ENCODE data around the gene GADD45A. TPM values are rescaled to one million over a fixed set of nuclear protein-coding genes. Genes with fewer than 3 reads are reported as not detected.
A peak's percentile ranks its signal among the peaks of the same experiment; 100 is the strongest.

Gene GADD45A
- total RNA-seq, 1 donor from 2014 or later: 162 TPM

DNA sequence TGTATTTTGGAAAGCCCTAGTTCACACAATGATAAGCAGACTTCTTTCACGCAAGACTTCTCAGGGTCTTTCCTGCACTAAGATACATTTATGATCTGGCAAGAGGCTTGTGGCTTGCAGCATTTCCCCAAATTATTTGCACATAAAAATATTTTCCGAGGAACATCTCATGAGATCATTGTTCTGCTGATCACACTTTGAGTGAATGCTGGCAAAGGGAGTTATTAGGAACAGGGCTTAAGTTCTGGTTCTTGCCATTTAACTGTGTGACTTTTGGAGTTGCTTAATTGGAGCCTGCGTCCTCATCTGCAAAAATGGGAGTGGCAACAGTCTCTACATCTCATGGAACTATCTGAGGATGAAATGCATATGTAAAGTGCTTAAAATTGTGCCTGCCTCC is 50.2 kb downstream of the GADD45A start:
- H3K4me3 ChIP-seq (ENCODE audit: insufficient read depth, low read depth, low read length): no peak overlapping the region
- H3K36me3 Mint-ChIP-seq (ENCODE audit: low read depth, unreplicated experiment): peaks cover 4% of the 10 kb centered on the region
- no peaks in the 10 kb centered on the region for H3K27me3 ChIP-seq (ENCODE audit: insufficient read depth, low read length)
- no peak overlapping the region for H3K4me3 Mint-ChIP-seq (ENCODE audit: unreplicated experiment)
- H3K9me3 ChIP-seq (ENCODE audit: insufficient read depth, low read depth, low read length): no peaks in the 10 kb centered on the region
- peaks cover 70% of the 10 kb centered on the region for H3K4me1 Mint-ChIP-seq (ENCODE audit: low read depth, unreplicated experiment)
- H2AFZ ChIP-seq (ENCODE audit: low read depth, low read length): no peak overlapping the region
- peak overlapping the region; percentile 77 for H3K27ac ChIP-seq (ENCODE audit: low read depth, low read length)
- no peak overlapping the region for H3K4me2 ChIP-seq (ENCODE audit: low read length)
- TF ChIP-seq CTCF (IDR thresholded peaks at IDR 0.05; ENCODE audit: insufficient read depth, low read depth, low read length): no peak
- TF ChIP-seq EZH2 (IDR thresholded peaks at IDR 0.05; ENCODE audit: insufficient read depth, low read length): no peak
- peaks cover 10% of the 10 kb centered on the region for H3K36me3 ChIP-seq (ENCODE audit: insufficient read depth, low read length)
- H3K79me2 ChIP-seq (ENCODE audit: insufficient read depth, low read length): peaks cover 66% of the 10 kb centered on the region
- H3K9me3 Mint-ChIP-seq (ENCODE audit: unreplicated experiment): no peaks in the 10 kb centered on the region
- DNase-seq (ENCODE audit: low read depth): no peak
- peak overlapping the region; percentile 92 for H3K27ac Mint-ChIP-seq (ENCODE audit: unreplicated experiment)
- H4K20me1 ChIP-seq (ENCODE audit: insufficient read depth, low read length): peaks cover 28% of the 10 kb centered on the region
- peaks cover 31% of the 10 kb centered on the region for H3K4me1 ChIP-seq (ENCODE audit: insufficient read depth, low read length)
- FAIRE-seq: no peak
- H3K9ac ChIP-seq (ENCODE audit: low read length): no peak overlapping the region
- no peaks in the 10 kb centered on the region for H3K27me3 Mint-ChIP-seq (ENCODE audit: low read depth, unreplicated experiment)

- H3K4me1 Mint-ChIP-seq (ENCODE audit: low read depth, unreplicated experiment): peaks cover 63% of the 10 kb centered on the region
- no peaks in the 10 kb centered on the region for H3K27me3 Mint-ChIP-seq (ENCODE audit: low read depth, unreplicated experiment)
- no peaks in the 10 kb centered on the region for H3K9me3 Mint-ChIP-seq (ENCODE audit: unreplicated experiment)
- peaks cover 4% of the 10 kb centered on the region for H3K36me3 Mint-ChIP-seq (ENCODE audit: low read depth, unreplicated experiment)
- peak overlapping the region; percentile 39 for H3K4me3 ChIP-seq (ENCODE audit: insufficient read depth, low read depth, low read length)
- peaks cover 72% of the 10 kb centered on the region for H3K79me2 ChIP-seq (ENCODE audit: insufficient read depth, low read length)
- FAIRE-seq (peak; percentile 91), DNase-seq (ENCODE audit: low read depth) (peak; percentile 96)
- H3K27me3 ChIP-seq (ENCODE audit: insufficient read depth, low read length): no peaks in the 10 kb centered on the region
- H3K4me1 ChIP-seq (ENCODE audit: insufficient read depth, low read length): peaks cover 31% of the 10 kb centered on the region
- peak overlapping the region; percentile 69 for H3K9ac ChIP-seq (ENCODE audit: low read length)
- peaks cover 10% of the 10 kb centered on the region for H3K36me3 ChIP-seq (ENCODE audit: insufficient read depth, low read length)
- no peaks in the 10 kb centered on the region for H3K9me3 ChIP-seq (ENCODE audit: insufficient read depth, low read depth, low read length)
- peak overlapping the region; percentile 85 for H3K4me2 ChIP-seq (ENCODE audit: low read length)
- H3K4me3 Mint-ChIP-seq (ENCODE audit: unreplicated experiment): no peak overlapping the region
- peak overlapping the region; percentile 77 for H3K27ac ChIP-seq (ENCODE audit: low read depth, low read length)
- TF ChIP-seq CTCF (IDR thresholded peaks at IDR 0.05; ENCODE audit: insufficient read depth, low read depth, low read length) (no peak), EZH2 (IDR thresholded peaks at IDR 0.05; ENCODE audit: insufficient read depth, low read length) (no peak)
- peaks cover 26% of the 10 kb centered on the region for H4K20me1 ChIP-seq (ENCODE audit: insufficient read depth, low read length)
- no peak overlapping the region for H2AFZ ChIP-seq (ENCODE audit: low read depth, low read length)
- peak overlapping the region; percentile 92 for H3K27ac Mint-ChIP-seq (ENCODE audit: unreplicated experiment)
These were observed 51.0 kb downstream of the GADD45A start for GRCh38 chr1:67735806-67736627.

GRCh38 chr1:67736750-67737149 is 51.7 kb downstream of the GADD45A start:
- no peak for FAIRE-seq
- H3K4me2 ChIP-seq (ENCODE audit: low read length): peak overlapping the region; percentile 85
- peaks cover 21% of the 10 kb centered on the region for H4K20me1 ChIP-seq (ENCODE audit: insufficient read depth, low read length)
- no peak overlapping the region for H3K4me3 Mint-ChIP-seq (ENCODE audit: unreplicated experiment)
- H3K9me3 Mint-ChIP-seq (ENCODE audit: unreplicated experiment): no peaks in the 10 kb centered on the region
- peak overlapping the region; percentile 39 for H3K4me3 ChIP-seq (ENCODE audit: insufficient read depth, low read depth, low read length)
- DNase-seq (ENCODE audit: low read depth): no peak
- peak overlapping the region; percentile 92 for H3K27ac Mint-ChIP-seq (ENCODE audit: unreplicated experiment)
- no peak for TF ChIP-seq CTCF (IDR thresholded peaks at IDR 0.05; ENCODE audit: insufficient read depth, low read depth, low read length)
- no peak for TF ChIP-seq EZH2 (IDR thresholded peaks at IDR 0.05; ENCODE audit: insufficient read depth, low read length)
- H3K36me3 Mint-ChIP-seq (ENCODE audit: low read depth, unreplicated experiment): peaks cover 4% of the 10 kb centered on the region
- peaks cover 56% of the 10 kb centered on the region for H3K4me1 Mint-ChIP-seq (ENCODE audit: low read depth, unreplicated experiment)
- peaks cover 31% of the 10 kb centered on the region for H3K4me1 ChIP-seq (ENCODE audit: insufficient read depth, low read length)
- peak overlapping the region; percentile 77 for H3K27ac ChIP-seq (ENCODE audit: low read depth, low read length)
- peaks cover 79% of the 10 kb centered on the region for H3K79me2 ChIP-seq (ENCODE audit: insufficient read depth, low read length)
- H3K27me3 ChIP-seq (ENCODE audit: insufficient read depth, low read length): no peaks in the 10 kb centered on the region
- H2AFZ ChIP-seq (ENCODE audit: low read depth, low read length): no peak overlapping the region
- no peaks in the 10 kb centered on the region for H3K27me3 Mint-ChIP-seq (ENCODE audit: low read depth, unreplicated experiment)
- peak overlapping the region; percentile 69 for H3K9ac ChIP-seq (ENCODE audit: low read length)
- no peaks in the 10 kb centered on the region for H3K9me3 ChIP-seq (ENCODE audit: insufficient read depth, low read depth, low read length)
- peaks cover 4% of the 10 kb centered on the region for H3K36me3 ChIP-seq (ENCODE audit: insufficient read depth, low read length)
